ENCODE results near the gene PRR15L. TPM values are rescaled to one million over a fixed set of nuclear protein-coding genes. Genes with fewer than 3 reads are reported as not detected.

Gene PRR15L
- total and polyA plus RNA-seq, 2 of the 4 experiments (the other 2 are of a cell fraction), result not detected

DNA sequence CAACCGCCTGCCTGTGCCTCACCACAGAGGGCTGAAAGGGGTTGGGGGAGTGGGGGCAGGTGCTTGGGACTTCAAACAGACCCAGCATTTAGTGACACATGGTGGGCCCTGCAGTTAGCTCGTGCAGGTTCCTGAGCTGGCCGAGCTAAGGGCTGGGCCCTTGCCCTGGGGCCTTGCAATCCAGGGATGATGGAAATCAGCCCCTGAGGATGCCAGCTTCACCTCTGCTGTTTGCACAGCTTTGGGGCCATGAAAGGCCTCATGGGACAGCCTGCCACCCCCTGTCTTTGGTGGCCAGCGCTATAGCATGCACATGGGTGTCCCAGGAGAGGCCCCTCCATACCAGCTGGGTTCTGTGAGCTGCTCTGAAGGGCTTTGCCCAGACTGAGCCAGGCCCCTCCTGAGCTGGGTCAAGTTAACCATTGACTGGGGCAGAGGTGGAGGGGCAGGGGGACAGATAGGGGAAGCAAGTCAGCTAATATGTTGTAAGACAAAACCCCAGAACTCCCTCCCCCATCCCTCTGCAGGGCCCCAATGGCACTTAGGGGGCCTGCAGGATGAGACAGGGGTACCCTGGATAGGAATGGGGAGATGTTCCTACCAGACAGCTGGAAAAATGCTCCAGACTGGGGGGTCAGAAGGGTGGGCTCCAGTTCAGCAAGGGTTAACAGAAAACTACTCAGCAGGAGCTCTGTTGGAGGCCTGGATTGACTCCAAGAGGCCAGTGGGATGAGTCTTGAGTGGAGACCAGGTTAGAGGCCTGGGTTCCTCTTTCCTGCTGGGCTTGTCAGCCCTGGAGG lies 692 bp downstream of the PRR15L start:
- Histone ChIP-seq H3K36me3 (ENCODE audit: control insufficient read depth, insufficient read depth, low read length) (no peaks in the 10 kb centered on the region), H3K27ac (ENCODE audit: insufficient read depth, low read length) (no peak overlapping the region), H3K14ac (replicated peaks; ENCODE audit: low read depth, low read length) (no peak overlapping the region), H3K9ac (ENCODE audit: low read depth, low read length) (no peak overlapping the region), H3K4me2 (ENCODE audit: low read depth, low read length) (no peak overlapping the region), H4K20me1 (ENCODE audit: insufficient read depth, low read length) (no peaks in the 10 kb centered on the region), H3K9me1 (ENCODE audit: insufficient read depth, low read length) (no peaks in the 10 kb centered on the region), H2BK15ac (ENCODE audit: low read depth, low read length) (no peak overlapping the region), H2AFZ (replicated peaks; ENCODE audit: low read length, poor library complexity) (no peak overlapping the region), H3K18ac (ENCODE audit: low read depth, low read length) (no peak overlapping the region), H3K4ac (ENCODE audit: low read depth, low read length) (no peak overlapping the region), H3K9me3 (ENCODE audit: control insufficient read depth, insufficient read depth, low read length) (no peaks in the 10 kb centered on the region; the same call in 1 of the 2 replicates), H3K4me3 (ENCODE audit: insufficient read depth, low read depth, low read length) (no peak overlapping the region), H4K5ac (ENCODE audit: low read depth, low read length) (no peak overlapping the region), H4K91ac (ENCODE audit: insufficient read depth, low read depth, low read length) (no peak overlapping the region), H3K79me1 (ENCODE audit: low read depth in 1 of 2, low read length in 2 of 2) (no peaks in the 10 kb centered on the region), H2BK120ac (ENCODE audit: low read depth, low read length) (no peak overlapping the region), H2BK20ac (ENCODE audit: low read depth, low read length) (no peak overlapping the region), H2AK9ac (replicated peaks; ENCODE audit: low read depth, low read length, poor library complexity) (peak overlapping the region; percentile 76), H4K8ac (ENCODE audit: low read depth in 2 of 2, low read length in 2 of 2) (no peak overlapping the region), H3K4me1 (ENCODE audit: control insufficient read depth, insufficient read depth, low read length) (peaks cover 5% of the 10 kb centered on the region; the same call in 1 of the 2 replicates), H3K27me3 (ENCODE audit: control insufficient read depth, insufficient read depth, low read length) (peaks cover 8% of the 10 kb centered on the region), H3K56ac (ENCODE audit: extremely low read depth, insufficient read depth, low read length) (no peak overlapping the region), H3K23ac (ENCODE audit: low read depth, low read length) (no peak overlapping the region), H2AK5ac (ENCODE audit: low read depth, low read length) (no peak overlapping the region), H2BK5ac (ENCODE audit: low read depth, low read length, poor library complexity, severe bottlenecking) (no peak overlapping the region)
- CTCF ChIA-PET, result interaction anchor here (0.6 to 1.7 kb wide), 3 partner anchors 10 to 1067 kb away, joined by 3 to 4 read pairs (median 4); partner anchors contain the start of gene CDK5RAP3
- DNase-seq (peak; percentile 15), ATAC-seq (ENCODE audit: low read depth) (peak; percentile 48)
- TF ChIP-seq, protein P1, sequence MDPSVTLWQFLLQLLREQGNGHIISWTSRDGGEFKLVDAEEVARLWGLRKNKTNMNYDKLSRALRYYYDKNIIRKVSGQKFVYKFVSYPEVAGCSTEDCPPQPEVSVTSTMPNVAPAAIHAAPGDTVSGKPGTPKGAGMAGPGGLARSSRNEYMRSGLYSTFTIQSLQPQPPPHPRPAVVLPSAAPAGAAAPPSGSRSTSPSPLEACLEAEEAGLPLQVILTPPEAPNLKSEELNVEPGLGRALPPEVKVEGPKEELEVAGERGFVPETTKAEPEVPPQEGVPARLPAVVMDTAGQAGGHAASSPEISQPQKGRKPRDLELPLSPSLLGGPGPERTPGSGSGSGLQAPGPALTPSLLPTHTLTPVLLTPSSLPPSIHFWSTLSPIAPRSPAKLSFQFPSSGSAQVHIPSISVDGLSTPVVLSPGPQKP (IDR thresholded peaks at IDR 0.05; ENCODE audit: borderline replicate concordance, low read depth, low read length), result no peak
- TF ChIP-seq SMC3 (IDR thresholded peaks at IDR 0.05; ENCODE audit: low read depth, low read length), result no peak
- TF ChIP-seq MXI1 (IDR thresholded peaks at IDR 0.05; ENCODE audit: borderline replicate concordance, low read depth, low read length), result no peak
- TF ChIP-seq RAD21 (IDR thresholded peaks at IDR 0.05; ENCODE audit: low read length), result no peak
- TF ChIP-seq NFE2L2 (IDR thresholded peaks at IDR 0.05; ENCODE audit: low read depth, low read length), result no peak
- no peak for TF ChIP-seq CHD1 (IDR thresholded peaks at IDR 0.05; ENCODE audit: low read depth, low read length)
- TF ChIP-seq, protein P2, sequence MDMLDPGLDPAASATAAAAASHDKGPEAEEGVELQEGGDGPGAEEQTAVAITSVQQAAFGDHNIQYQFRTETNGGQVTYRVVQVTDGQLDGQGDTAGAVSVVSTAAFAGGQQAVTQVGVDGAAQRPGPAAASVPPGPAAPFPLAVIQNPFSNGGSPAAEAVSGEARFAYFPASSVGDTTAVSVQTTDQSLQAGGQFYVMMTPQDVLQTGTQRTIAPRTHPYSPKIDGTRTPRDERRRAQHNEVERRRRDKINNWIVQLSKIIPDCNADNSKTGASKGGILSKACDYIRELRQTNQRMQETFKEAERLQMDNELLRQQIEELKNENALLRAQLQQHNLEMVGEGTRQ (IDR thresholded peaks at IDR 0.05; ENCODE audit: low read depth, low read length), result no peak
- TF ChIP-seq RFX5 (IDR thresholded peaks at IDR 0.05; ENCODE audit: low read depth, low read length), result no peak
- no peak for TF ChIP-seq RCOR1 (IDR thresholded peaks at IDR 0.05; ENCODE audit: insufficient replicate concordance, low read length)
- TF ChIP-seq, protein P3, sequence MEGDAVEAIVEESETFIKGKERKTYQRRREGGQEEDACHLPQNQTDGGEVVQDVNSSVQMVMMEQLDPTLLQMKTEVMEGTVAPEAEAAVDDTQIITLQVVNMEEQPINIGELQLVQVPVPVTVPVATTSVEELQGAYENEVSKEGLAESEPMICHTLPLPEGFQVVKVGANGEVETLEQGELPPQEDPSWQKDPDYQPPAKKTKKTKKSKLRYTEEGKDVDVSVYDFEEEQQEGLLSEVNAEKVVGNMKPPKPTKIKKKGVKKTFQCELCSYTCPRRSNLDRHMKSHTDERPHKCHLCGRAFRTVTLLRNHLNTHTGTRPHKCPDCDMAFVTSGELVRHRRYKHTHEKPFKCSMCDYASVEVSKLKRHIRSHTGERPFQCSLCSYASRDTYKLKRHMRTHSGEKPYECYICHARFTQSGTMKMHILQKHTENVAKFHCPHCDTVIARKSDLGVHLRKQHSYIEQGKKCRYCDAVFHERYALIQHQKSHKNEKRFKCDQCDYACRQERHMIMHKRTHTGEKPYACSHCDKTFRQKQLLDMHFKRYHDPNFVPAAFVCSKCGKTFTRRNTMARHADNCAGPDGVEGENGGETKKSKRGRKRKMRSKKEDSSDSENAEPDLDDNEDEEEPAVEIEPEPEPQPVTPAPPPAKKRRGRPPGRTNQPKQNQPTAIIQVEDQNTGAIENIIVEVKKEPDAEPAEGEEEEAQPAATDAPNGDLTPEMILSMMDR (conservative IDR thresholded peaks at IDR 0.05; ENCODE audit: low read depth, low read length), result no peak
- 57% methylated on average over 3 of the region's 4 CpGs; no CpG with 5 or more reads in 1 of the 2 experiments for WGBS, 2 experiments (ENCODE audit: extremely low coverage in 2 of 2, insufficient read length in 1 of 2)
- dilution Hi-C loops (cut with HindIII; ENCODE audit: low sequenced_read_pairs, unreplicated experiment), result no loop called here
- intact Hi-C loops (cut with micrococcal nuclease), result no loop called here
- no TSS peak for BruUV-seq (replicated peaks)
- in situ Hi-C loops (cut with MboI; ENCODE audit: low sequenced_read_pairs), result no loop called here
- POLR2A ChIA-PET (ENCODE audit: unreplicated experiment), result interaction anchor here (0.6 kb wide), 1 partner anchor 54 kb away, joined by 5 read pairs; no protein-coding TSS in a partner anchor
